Inflammatory macrophage treated with lipopolysaccharide for 4 hours (primary cell): ENCODE measurements around the gene FAM174B.

Source experiments
- DNase-seq: peaks from one replicate; pipeline ENCODE4 v3.0.0-alpha.2; 2020

Gene FAM174B

GRCh38 chr15:92664178-92664900 is 8.8 kb upstream of the FAM174B start:
- DNase-seq = no peak

GRCh38 chr15:92663250-92663951 is 7.8 kb upstream of the FAM174B start:
- DNase-seq = no peak

GRCh38 chr15:92662762-92663161 is 7.2 kb upstream of the FAM174B start:
- no peak for DNase-seq

GRCh38 chr15:92661956-92662355 is 6.4 kb upstream of the FAM174B start:
- DNase-seq = no peak

- DNase-seq = no peak
These were observed 5.5 kb upstream of the FAM174B start for GRCh38 chr15:92661069-92661468.

- no peak for DNase-seq
These were observed 1.9 kb upstream of the FAM174B start for GRCh38 chr15:92657486-92657885.

- no peak for DNase-seq
These were observed 514 bp upstream of the FAM174B start for GRCh38 chr15:92656089-92656488.

GRCh38 chr15:92654662-92655061 is 913 bp downstream of the FAM174B start:
- no peak for DNase-seq

GRCh38 chr15:92653836-92654539 is 1.6 kb downstream of the FAM174B start:
- no peak for DNase-seq

GRCh38 chr15:92653366-92653765 is 2.2 kb downstream of the FAM174B start:
- no peak for DNase-seq

- DNase-seq = no peak
These were observed 3.0 kb downstream of the FAM174B start for GRCh38 chr15:92652576-92652966.

- DNase-seq = no peak
These were observed 3.5 kb downstream of the FAM174B start for GRCh38 chr15:92651877-92652575.

GRCh38 chr15:92650966-92651365 is 4.6 kb downstream of the FAM174B start:
- DNase-seq = no peak

GRCh38 chr15:92650256-92650655 is 5.3 kb downstream of the FAM174B start:
- DNase-seq = no peak

- no peak for DNase-seq
These were observed 7.2 kb downstream of the FAM174B start for GRCh38 chr15:92648190-92648875.

- no peak for DNase-seq
These were observed 8.0 kb downstream of the FAM174B start for GRCh38 chr15:92647467-92648163.

- no peak for DNase-seq
These were observed 9.4 kb downstream of the FAM174B start for GRCh38 chr15:92646216-92646615.

- no peak for DNase-seq
These were observed 9.8 kb downstream of the FAM174B start for GRCh38 chr15:92645731-92646130.

- DNase-seq = no peak
These were observed 10.4 kb downstream of the FAM174B start for GRCh38 chr15:92645051-92645631.

GRCh38 chr15:92643849-92644815 is 11.4 kb downstream of the FAM174B start:
- DNase-seq = no peak
